MM.1S (cell line): ENCODE results near the gene ZNHIT6.

ENCODE experiments used
- CTCF ChIP-seq: fragments of 300-600 bp; sonication (generic); IDR thresholded peaks from 2 replicates; pipeline ENCODE4 v1.5.1; 2016; ENCODE audit warnings: antibody characterized with exemption, low read length, mixed read lengths
- EZH2 ChIP-seq: fragments of 300-600 bp; sonication (generic); optimal IDR thresholded peaks from 2 replicates; pipeline ENCODE3; 2017; ENCODE audit warnings: low read depth, mild to moderate bottlenecking, antibody characterized with exemption, low read length, mixed read lengths

- no peak for TF ChIP-seq CTCF
- TF ChIP-seq EZH2 = no peak
Observed at GRCh38 chr1:85638412-85638811, 69.8 kb downstream of the ZNHIT6 start.
